Stomach (tissue), 9 donors: ENCODE measurements around the gene CLEC11A. TPM values are rescaled to one million over a fixed set of nuclear protein-coding genes. Genes with fewer than 3 reads are reported as not detected.

Source experiments
- DNase-seq, 2 donors: peaks; one replicate each; pipeline versions ENCODE4 v3.0.0 to v3.0.0-alpha.2; 2013 to 2019
- H3K27ac ChIP-seq, 5 donors: fragments of 200-600 bp in 4 of 5; sonication (generic) in 4 of 5; one replicate each; pipeline ENCODE4 v1.5.1; 2013 to 2019; ENCODE audit warnings: mild to moderate bottlenecking in 1 of 5, moderate library complexity in 1 of 5
- H3K27me3 ChIP-seq, 3 donors: fragments of 200-600 bp; sonication (generic); one replicate each; pipeline ENCODE4 v1.5.1; 2017 to 2019; ENCODE audit warnings: mixed run types in 1 of 3
- H3K36me3 ChIP-seq, 4 donors: fragments of 200-600 bp; sonication (generic); 1 replicate in 3 of 4; 2 replicates in 1 of 4; pipeline ENCODE4 v1.5.1; 2016 to 2019
- H3K4me1 ChIP-seq, 4 donors: fragments of 200-600 bp; sonication (generic); one replicate each; pipeline ENCODE4 v1.5.1; 2016 to 2019
- H3K4me3 ChIP-seq, 4 donors: fragments of 200-600 bp; sonication (generic) in 3 of 4; one replicate each; pipeline ENCODE4 v1.5.1; 2016 to 2019; ENCODE audit warnings: mild to moderate bottlenecking in 1 of 4
- H3K9me3 ChIP-seq, 4 donors: fragments of 200-600 bp; sonication (generic); one replicate each; pipeline ENCODE4 v1.5.1; 2016 to 2019
- EP300 ChIP-seq: sonication (generic); formaldehyde crosslinking; IDR thresholded peaks from one replicate; pipeline ENCODE4 v1.6.1; 2017; ENCODE audit warnings: antibody characterized with exemption
- POLR2A ChIP-seq, 4 donors: fragments of 450-650 bp; IDR thresholded peaks; one replicate each; pipeline ENCODE4 v1.6.1; 2016; ENCODE audit warnings: antibody characterized with exemption in 4 of 4, control low read depth in 2 of 4, mild to moderate bottlenecking in 1 of 4, moderate library complexity in 1 of 4
- POLR2AphosphoS5 ChIP-seq, 3 donors: sonication (generic); formaldehyde crosslinking; IDR thresholded peaks; one replicate each; pipeline ENCODE4 v1.6.1; 2016; ENCODE audit warnings: antibody characterized with exemption in 3 of 3
- WGBS, 5 donors: extraction: QIAGEN DNeasy Blood & Tissue Kit in 3 of 5; methylation state at CpG; one replicate each; pipeline versions ENCODE4 v1.1.5 to v1.1.7; 2013 to 2018; 5-methylcytosine and 5-hydroxymethylcytosine counted together
- intact Hi-C: fragments of 100-400 bp; cut with DNase I; formaldehyde crosslinking; loops from one replicate; pipeline ENCODE4 v1.15.1; 2023; ENCODE audit warnings: low total_unique reads
- polyA plus RNA-seq, 3 donors: library from polyadenylated mRNA; stranded (reverse); fragments of 200-250 nt; gene quantifications; one replicate each; pipeline ENCODE4 v1.2.3, GENCODE V29; 2013
- total RNA-seq, 5 donors: library from RNA; depleted of rRNA; stranded (reverse); fragments of >200 nt; gene quantifications; one replicate each; pipeline versions ENCODE4 v1.1.0 to v1.2.3, GENCODE V29; 2014 to 2016
- TF ChIP-seq, protein P1 (sequence below), 7 experiments: fragments of 450-650 bp in 4 of 7; fragments of 200-600 bp in 3 of 7; sonication (generic) in 3 of 7; IDR thresholded peaks; one replicate each; pipeline ENCODE4 v1.5.1; 2016 to 2019; ENCODE audit warnings: antibody characterized with exemption in 7 of 7, control low read depth in 2 of 7, mild to moderate bottlenecking in 1 of 7
- donor health status: healthy with polysubstance abuse.
- donor health status: Bipolar disorder and iron deficiency.
- donor health status: healthy.

The CLEC11A gene
- total and polyA plus RNA-seq, 8 donors, result 0.89 to 33.9 (median 7.0) TPM; not detected in 1

DNA sequence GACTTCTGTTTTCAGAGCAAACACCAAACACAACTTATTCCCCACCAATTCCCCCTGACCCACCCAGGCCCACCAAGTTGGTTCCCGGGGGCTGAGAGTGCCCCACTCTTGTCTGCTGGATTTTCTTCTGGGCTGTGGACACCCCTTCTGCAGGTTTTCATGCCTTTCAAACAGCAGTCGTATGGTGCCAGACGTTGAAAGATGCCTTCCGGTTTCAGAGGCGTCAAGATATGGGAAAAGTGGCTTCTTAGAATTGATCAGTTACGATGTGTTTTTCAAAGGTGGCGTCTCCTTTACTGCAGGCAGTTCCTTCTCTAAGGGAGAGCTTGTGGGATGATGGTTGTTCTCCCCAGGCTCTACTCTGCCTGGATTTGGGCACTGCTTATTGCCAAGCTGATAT lies 12.7 kb downstream of the CLEC11A start:
- Histone ChIP-seq H3K9me3 (no peaks in the 10 kb centered on the region), H3K27ac (no peak overlapping the region), H3K27me3 (peaks cover 0 to 73% (median 12%) of the 10 kb centered on the region in 3 donors), H3K36me3 (no peaks in the 10 kb centered on the region), H3K4me1 (no peaks in the 10 kb centered on the region), H3K4me3 (no peak overlapping the region)
- intact Hi-C loops, result no loop called here
- TF ChIP-seq, protein P1, sequence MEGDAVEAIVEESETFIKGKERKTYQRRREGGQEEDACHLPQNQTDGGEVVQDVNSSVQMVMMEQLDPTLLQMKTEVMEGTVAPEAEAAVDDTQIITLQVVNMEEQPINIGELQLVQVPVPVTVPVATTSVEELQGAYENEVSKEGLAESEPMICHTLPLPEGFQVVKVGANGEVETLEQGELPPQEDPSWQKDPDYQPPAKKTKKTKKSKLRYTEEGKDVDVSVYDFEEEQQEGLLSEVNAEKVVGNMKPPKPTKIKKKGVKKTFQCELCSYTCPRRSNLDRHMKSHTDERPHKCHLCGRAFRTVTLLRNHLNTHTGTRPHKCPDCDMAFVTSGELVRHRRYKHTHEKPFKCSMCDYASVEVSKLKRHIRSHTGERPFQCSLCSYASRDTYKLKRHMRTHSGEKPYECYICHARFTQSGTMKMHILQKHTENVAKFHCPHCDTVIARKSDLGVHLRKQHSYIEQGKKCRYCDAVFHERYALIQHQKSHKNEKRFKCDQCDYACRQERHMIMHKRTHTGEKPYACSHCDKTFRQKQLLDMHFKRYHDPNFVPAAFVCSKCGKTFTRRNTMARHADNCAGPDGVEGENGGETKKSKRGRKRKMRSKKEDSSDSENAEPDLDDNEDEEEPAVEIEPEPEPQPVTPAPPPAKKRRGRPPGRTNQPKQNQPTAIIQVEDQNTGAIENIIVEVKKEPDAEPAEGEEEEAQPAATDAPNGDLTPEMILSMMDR (IDR thresholded peaks at IDR 0.05), result no peak
- TF ChIP-seq POLR2A (IDR thresholded peaks at IDR 0.05), result no peak
- TF ChIP-seq POLR2AphosphoS5 (IDR thresholded peaks at IDR 0.05), result no peak
- 53 to 66% (median 60%) methylated on average over 7 of the region's 7 CpGs for WGBS, 5 donors
- DNase-seq, result no peak

- Histone ChIP-seq H3K36me3 (no peaks in the 10 kb centered on the region), H3K9me3 (no peaks in the 10 kb centered on the region), H3K4me3 (no peak overlapping the region), H3K27ac (no peak overlapping the region), H3K27me3 (peaks cover 0 to 73% (median 17%) of the 10 kb centered on the region in 3 donors), H3K4me1 (no peaks in the 10 kb centered on the region)
- WGBS, 5 donors, result 58 to 77% (median 71%) methylated on average over 5 of the region's 5 CpGs
- no peak for TF ChIP-seq POLR2A (IDR thresholded peaks at IDR 0.05)
- TF ChIP-seq, protein P1 (IDR thresholded peaks at IDR 0.05), result no peak
- TF ChIP-seq EP300, result no peak
- no peak for TF ChIP-seq POLR2AphosphoS5 (IDR thresholded peaks at IDR 0.05)
- intact Hi-C loops, result no loop called here
- no peak for DNase-seq
Measured at GRCh38 chr19:50736338-50736737, 13.2 kb downstream of the CLEC11A start.

- H3K27ac ChIP-seq, result no peak overlapping the region
- TF ChIP-seq POLR2A (IDR thresholded peaks at IDR 0.05) (no peak), POLR2AphosphoS5 (IDR thresholded peaks at IDR 0.05) (no peak), EP300 (no peak)
- TF ChIP-seq, protein P1 (IDR thresholded peaks at IDR 0.05), result no peak
- intact Hi-C loops, result no loop called here
- no peaks in the 10 kb centered on the region for H3K9me3 ChIP-seq
- H3K4me3 ChIP-seq, result no peak overlapping the region
- peaks cover 0 to 89% (median 21%) of the 10 kb centered on the region in 3 donors for H3K27me3 ChIP-seq
- H3K4me1 ChIP-seq, result no peaks in the 10 kb centered on the region
- no peak for DNase-seq
- H3K36me3 ChIP-seq, result no peaks in the 10 kb centered on the region
- 78 to 82% (median 80%) methylated on average over 22 to 23 of the region's 23 CpGs for WGBS, 5 donors
Measured at GRCh38 chr19:50739132-50739913, 16.2 kb downstream of the CLEC11A start.

DNA sequence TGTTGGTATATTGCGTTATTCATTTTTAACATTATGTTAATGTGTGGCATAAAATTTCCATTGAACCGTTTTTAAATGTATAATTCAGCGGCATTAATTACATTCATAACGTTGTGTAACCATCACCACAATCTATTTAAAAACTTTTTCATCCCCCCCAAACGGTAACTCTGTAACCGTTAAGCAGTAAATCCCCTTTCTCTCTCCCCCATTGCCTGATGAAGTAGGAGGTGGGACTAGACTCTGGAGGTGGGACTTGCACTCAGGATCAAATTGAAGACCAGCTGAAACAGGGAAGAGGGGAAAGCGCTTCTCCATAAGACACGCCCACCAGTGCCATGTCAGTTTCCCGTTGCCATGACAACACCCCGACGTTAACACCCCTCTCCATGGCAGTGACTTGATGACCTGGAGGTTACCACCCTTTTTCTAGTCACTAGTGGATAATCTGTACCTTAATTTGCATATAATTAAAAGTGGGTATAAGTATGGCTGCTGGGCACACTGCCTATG lies 16.8 kb downstream of the CLEC11A start:
- Histone ChIP-seq H3K9me3 (no peaks in the 10 kb centered on the region), H3K27ac (no peak overlapping the region), H3K4me1 (no peaks in the 10 kb centered on the region), H3K27me3 (peaks cover 0 to 83% (median 20%) of the 10 kb centered on the region in 3 donors), H3K36me3 (no peaks in the 10 kb centered on the region), H3K4me3 (no peak overlapping the region)
- WGBS, 5 donors, result 60 to 68% (median 65%) methylated on average over 11 of the region's 11 CpGs
- TF ChIP-seq POLR2A (IDR thresholded peaks at IDR 0.05) (no peak), POLR2AphosphoS5 (IDR thresholded peaks at IDR 0.05) (no peak), EP300 (no peak)
- TF ChIP-seq, protein P1 (IDR thresholded peaks at IDR 0.05), result no peak
- intact Hi-C loops, result no loop called here
- DNase-seq, result no peak
